Measurements from ENCODE around the gene MYBBP1A.

GRCh38 chr17:4539025-4539424, 16.2 kb downstream of the MYBBP1A start:
- TF ChIP-seq ZFP3 (CRISPR knock-in tag; IDR thresholded peaks at IDR 0.05) (no peak), PATZ1 (CRISPR knock-in tag; IDR thresholded peaks at IDR 0.05; ENCODE audit: borderline replicate concordance) (no peak), ZNF565 (CRISPR knock-in tag; conservative IDR thresholded peaks at IDR 0.05; ENCODE audit: low read depth) (no peak)
